Tibial artery (tissue), 4 donors: Measurements from ENCODE around the gene MYMX.
"Not testable (repeated sequence)": the region's sequence is repeated elsewhere in the genome, so short reads cannot be mapped to it uniquely, and the experiment has no call there.

Experiments used
- DNase-seq, 2 donors: peaks; one replicate each; pipeline ENCODE4 v3.0.0-alpha.2; 2019
- H3K27ac ChIP-seq, 2 donors: fragments of 200-600 bp; sonication (generic) in 1 of 2; 1 replicate in 1 of 2; 2 replicates in 1 of 2; pipeline ENCODE4 v1.5.1; 2018 to 2019; ENCODE audit warnings: mild to moderate bottlenecking in 1 of 2
- H3K27me3 ChIP-seq, 2 donors: fragments of 200-600 bp; sonication (generic) in 1 of 2; one replicate each; pipeline versions ENCODE4 v1.5.1 to v1.6.0; 2016 to 2019
- H3K36me3 ChIP-seq, 3 donors: fragments of 200-600 bp; sonication (generic) in 2 of 3; one replicate each; pipeline ENCODE4 v1.5.1; 2016 to 2019; ENCODE audit warnings: mild to moderate bottlenecking in 2 of 3
- H3K4me1 ChIP-seq, 4 donors: fragments of 200-600 bp; sonication (generic) in 2 of 4; 1 replicate in 3 of 4; 2 replicates in 1 of 4; pipeline ENCODE4 v1.5.1; 2016 to 2019
- H3K4me3 ChIP-seq, 2 donors: fragments of 200-600 bp; sonication (generic) in 1 of 2; 1 replicate in 1 of 2; 2 replicates in 1 of 2; pipeline ENCODE4 v1.5.1; 2018 to 2019; ENCODE audit warnings: mild to moderate bottlenecking in 2 of 2
- H3K9me3 ChIP-seq, 3 donors: fragments of 200-600 bp; sonication (generic) in 1 of 3; one replicate each; pipeline ENCODE4 v1.5.1; 2016 to 2019
- CTCF ChIP-seq, 2 experiments: fragments of 200-600 bp in 1 of 2; fragments of 450-650 bp in 1 of 2; IDR thresholded peaks; one replicate each; pipeline ENCODE4 v1.5.1; 2017 to 2019; ENCODE audit warnings: antibody characterized with exemption in 2 of 2, mild to moderate bottlenecking in 1 of 2, moderate library complexity in 1 of 2
- intact Hi-C: fragments of 100-400 bp; cut with DNase I; formaldehyde crosslinking; loops from one replicate; pipeline ENCODE4 v1.15.0; 2023; ENCODE audit warnings: low total_unique reads

Gene MYMX

GRCh38 chr6:44182911-44183390, 33.8 kb upstream of the MYMX start:
- intact Hi-C loops, result no loop called here
- Histone ChIP-seq H3K4me3 (no peak overlapping the region), H3K9me3 (no peaks in the 10 kb centered on the region), H3K4me1 (peaks cover 0 to 9% (median 2%) of the 10 kb centered on the region in 4 donors), H3K27me3 (no peaks in the 10 kb centered on the region), H3K36me3 (no peaks in the 10 kb centered on the region), H3K27ac (no peak overlapping the region)
- no peak for DNase-seq
- TF ChIP-seq CTCF (IDR thresholded peaks at IDR 0.05), result no peak

- intact Hi-C loops, result no loop called here
- Histone ChIP-seq H3K4me1 (peaks cover 0 to under 1% (median 0%) of the 10 kb centered on the region in 4 donors), H3K4me3 (no peak overlapping the region), H3K9me3 (no peaks in the 10 kb centered on the region), H3K36me3 (no peaks in the 10 kb centered on the region), H3K27ac (no peak overlapping the region), H3K27me3 (no peaks in the 10 kb centered on the region)
- no peak for DNase-seq
- no peak for TF ChIP-seq CTCF (IDR thresholded peaks at IDR 0.05)
Observed at GRCh38 chr6:44183783-44184182, 32.9 kb upstream of the MYMX start.

- H3K9me3 ChIP-seq, H3K27ac ChIP-seq, H3K27me3 ChIP-seq, H3K4me1 ChIP-seq, H3K36me3 ChIP-seq, H3K4me3 ChIP-seq, intact Hi-C loops, DNase-seq: not testable (repeated sequence)
Observed at GRCh38 chr6:44185356-44185755, 31.4 kb upstream of the MYMX start.

GRCh38 chr6:44185953-44186634, 30.6 kb upstream of the MYMX start:
- Histone ChIP-seq H3K27ac (no peak overlapping the region), H3K4me3 (no peak overlapping the region), H3K27me3 (no peaks in the 10 kb centered on the region), H3K4me1 (no peaks in the 10 kb centered on the region), H3K36me3 (no peaks in the 10 kb centered on the region), H3K9me3 (no peaks in the 10 kb centered on the region)
- no peak for DNase-seq
- no peak for TF ChIP-seq CTCF (IDR thresholded peaks at IDR 0.05)
- intact Hi-C loops, result no loop called here

GRCh38 chr6:44186635-44187025, 30.1 kb upstream of the MYMX start:
- TF ChIP-seq CTCF (IDR thresholded peaks at IDR 0.05), result no peak
- H3K4me3 ChIP-seq, result no peak overlapping the region
- H3K9me3 ChIP-seq, result no peaks in the 10 kb centered on the region
- DNase-seq, result no peak
- no peaks in the 10 kb centered on the region for H3K4me1 ChIP-seq
- intact Hi-C loops, result no loop called here
- H3K36me3 ChIP-seq, result no peaks in the 10 kb centered on the region
- no peak overlapping the region for H3K27ac ChIP-seq
- no peaks in the 10 kb centered on the region for H3K27me3 ChIP-seq

GRCh38 chr6:44188819-44189218, 27.9 kb upstream of the MYMX start:
- no peak for DNase-seq
- TF ChIP-seq CTCF (IDR thresholded peaks at IDR 0.05), result no peak
- H3K27me3 ChIP-seq, result no peaks in the 10 kb centered on the region
- H3K36me3 ChIP-seq, result no peaks in the 10 kb centered on the region
- H3K27ac ChIP-seq, result no peak overlapping the region
- H3K9me3 ChIP-seq, result no peaks in the 10 kb centered on the region
- H3K4me1 ChIP-seq, result no peaks in the 10 kb centered on the region
- H3K4me3 ChIP-seq, result no peak overlapping the region
- intact Hi-C loops, result no loop called here
